ENCODE results near the gene ILF2.
A peak's percentile ranks its signal among the peaks of the same experiment; 100 is the strongest.

Gene ILF2

DNA sequence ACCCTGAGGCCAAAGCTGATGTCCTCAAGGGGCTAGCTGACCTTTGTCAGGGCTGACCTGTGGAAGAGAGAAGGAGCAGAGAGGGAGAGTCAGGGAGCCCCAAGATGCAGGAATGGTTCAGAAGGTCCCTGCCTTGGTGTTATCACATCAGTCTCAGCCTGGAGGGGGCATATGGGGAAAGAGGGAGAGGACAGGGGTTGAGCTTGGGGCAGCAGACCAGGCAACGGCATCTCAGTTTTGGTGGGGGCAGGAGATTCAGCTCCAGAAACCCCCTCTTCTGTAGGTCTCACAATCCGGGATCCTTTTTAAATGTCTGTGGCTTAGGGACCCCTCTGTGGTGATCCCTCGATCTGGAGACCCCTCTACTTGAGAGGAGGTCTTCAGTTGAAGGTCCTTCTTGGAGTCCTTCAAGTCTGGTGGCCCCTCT is 44.3 kb downstream of the ILF2 start:
- no peak for DNase-seq

DNA sequence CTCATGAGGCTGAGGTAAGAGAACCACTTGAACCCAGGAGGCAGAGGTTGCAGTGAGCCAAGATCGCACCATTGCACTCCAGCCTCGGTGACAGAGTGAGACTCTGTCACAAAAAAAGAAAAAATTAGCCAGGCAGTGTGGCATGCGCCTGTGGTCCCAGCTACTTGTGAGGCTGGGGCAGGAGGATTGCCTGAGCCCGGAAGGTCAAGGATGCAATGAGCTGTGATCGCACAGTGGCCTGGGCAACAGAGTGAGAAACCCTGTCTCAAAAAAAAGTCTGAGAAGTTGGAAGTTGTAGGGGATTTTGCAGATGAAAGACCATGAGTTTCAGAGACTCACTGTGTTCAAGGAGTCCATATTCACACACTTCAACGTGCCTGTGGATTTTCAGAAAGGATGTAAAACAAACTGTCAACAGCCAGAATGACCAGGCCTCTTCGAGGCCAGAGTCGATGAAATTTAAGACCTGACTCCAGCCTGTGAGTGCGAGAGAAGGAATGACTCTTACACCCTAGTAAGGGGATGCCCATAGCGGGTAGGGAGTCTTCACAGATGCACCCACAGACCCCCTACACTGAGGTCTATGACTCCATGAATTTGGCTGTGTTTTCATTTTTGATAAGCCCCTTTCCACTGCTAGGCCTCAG is 45.7 kb downstream of the ILF2 start:
- no peak for DNase-seq

DNA sequence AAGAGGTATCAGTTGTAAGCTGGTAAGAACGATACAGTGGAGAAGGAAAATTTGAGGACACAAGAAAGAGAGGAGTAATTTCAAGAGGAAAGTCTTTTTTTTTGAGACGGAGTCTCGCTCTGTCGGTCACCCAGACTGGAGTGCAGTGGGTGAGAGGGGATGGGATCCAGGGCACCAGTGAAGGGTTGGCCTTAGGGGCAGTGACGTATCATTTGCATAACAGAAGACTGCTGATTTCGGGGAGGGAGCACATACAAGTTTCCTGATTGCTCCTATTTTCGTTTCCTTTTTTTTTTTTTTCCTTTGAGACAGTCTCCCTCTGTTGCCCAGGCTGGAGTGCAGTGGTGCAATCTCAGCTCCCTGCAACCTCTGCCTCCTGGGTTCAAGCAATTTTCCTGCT is 47.7 kb downstream of the ILF2 start:
- no peak for DNase-seq

DNA sequence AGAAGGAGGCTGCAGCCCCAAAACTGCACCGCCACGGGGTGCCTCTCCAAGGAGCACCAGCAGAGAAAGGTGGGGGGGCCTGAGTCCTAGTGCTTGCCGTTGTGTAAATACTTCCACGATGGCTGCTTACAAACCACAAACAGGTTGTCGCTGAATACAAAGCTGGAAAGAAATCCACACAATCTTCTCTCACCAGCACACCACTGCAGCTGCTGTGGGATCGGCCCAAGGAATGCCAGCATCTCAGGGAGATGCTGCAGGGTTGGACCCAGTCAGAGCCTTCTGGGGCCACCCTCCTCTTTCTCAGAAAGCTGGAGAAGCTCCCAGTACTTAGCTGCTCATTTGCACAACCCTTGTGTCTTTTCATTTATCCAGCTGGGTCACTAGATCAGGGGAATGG is 51.6 kb downstream of the ILF2 start:
- no peak for DNase-seq

DNA sequence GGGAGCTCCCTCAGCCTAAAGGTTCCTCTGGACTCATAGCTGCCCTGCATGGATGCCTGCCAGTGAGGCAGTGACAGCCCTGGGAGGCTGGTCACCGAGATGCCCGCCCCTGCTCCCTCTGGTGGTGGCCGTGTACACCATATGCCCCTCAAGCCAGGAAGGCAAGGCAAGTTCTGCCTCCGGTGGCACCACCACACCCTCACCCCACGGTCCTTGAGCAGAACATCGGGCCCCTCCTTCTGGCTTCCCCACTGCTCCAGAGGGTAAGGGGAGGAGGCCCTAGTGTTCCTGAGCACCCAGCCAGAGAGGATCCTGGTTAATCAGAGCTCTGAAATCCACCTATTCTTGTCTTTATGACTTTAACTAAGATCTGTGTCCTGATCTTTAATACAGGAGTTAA is 53.1 kb downstream of the ILF2 start:
- DNase-seq = peak; percentile 60

DNA sequence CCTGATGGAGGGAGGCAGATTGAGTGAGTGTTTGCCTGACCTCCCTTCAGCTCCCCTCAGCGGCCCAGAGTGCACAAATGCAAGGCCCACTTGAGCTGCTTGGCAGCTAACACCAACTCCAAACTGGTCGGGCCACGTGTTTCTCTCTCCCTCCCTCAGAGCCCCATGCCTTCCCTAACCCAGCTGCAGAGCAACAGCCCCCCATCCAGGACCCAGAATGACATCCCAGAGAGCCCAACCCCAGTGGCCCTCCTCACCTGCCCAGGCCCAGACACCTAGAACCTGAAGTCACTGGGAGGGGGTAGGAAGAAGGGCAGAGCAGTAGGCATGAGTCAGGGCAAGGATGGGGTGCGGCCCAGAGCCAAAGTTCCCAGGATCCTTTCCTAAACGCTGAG is 53.9 kb downstream of the ILF2 start:
- DNase-seq = no peak

DNA sequence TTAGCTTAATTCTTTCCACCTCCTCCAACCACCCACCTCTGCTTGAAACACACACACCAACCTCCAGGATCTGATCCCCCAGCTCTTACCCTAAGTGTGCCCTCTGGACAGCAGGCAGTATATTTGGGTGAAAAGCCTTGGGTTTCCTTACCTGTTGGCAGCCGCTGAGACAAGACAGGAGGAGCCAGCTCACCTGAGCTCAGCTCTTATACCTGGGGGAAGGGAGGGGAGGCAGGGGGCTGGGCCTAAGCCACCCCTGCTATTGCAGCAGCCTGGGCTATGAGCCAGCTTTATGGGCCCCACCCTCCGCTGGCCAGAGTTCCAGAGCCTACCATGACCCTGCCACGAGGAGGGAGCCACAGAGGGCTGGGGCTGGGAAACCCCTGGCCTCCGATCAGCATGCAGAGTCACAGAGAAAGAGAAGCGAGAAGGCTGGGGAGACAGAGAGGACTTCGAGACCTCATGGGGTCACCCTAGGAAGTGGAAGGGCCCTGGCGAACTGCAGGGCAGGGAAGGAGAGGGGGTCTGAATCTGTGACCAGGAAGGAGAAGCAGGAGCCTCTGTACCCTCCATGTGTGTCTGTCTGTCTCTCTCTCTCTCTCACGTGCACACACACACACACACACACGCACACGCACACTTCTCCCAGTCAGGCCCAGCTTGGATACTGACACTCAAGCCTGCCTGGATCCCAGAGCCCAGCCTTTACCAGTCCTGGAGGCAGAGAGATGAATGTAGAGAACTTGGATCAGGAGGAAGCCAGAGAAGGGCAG is 54.5 kb downstream of the ILF2 start, which contains the start of gene S100A14:
Gene S100A14 (minus strand): TSS at position 182 of the 773 bp plus-strand sequence. CDS start 467 bp downstream, outside the sequence.
- DNase-seq = no peak

DNA sequence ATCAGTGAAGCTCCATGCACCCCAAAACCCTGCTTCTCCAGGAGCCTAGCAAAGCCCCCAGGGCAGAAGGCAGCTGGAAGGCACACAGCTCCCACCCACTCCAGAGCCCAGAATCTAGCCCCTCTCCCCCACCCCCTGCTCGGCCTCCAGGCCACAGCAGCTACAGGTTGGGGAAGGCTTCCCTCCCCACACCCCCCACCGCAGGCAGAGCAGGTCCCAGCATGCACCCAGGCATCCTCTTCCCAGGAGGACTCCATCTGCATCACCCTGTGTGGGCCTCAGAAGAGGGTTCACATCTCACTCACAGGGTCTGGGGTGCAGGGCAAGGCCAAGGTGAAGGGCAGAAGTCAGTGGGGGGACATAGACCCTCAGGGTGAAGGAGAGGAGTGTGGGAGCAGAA is 55.4 kb downstream of the ILF2 start:
- no peak for DNase-seq

DNA sequence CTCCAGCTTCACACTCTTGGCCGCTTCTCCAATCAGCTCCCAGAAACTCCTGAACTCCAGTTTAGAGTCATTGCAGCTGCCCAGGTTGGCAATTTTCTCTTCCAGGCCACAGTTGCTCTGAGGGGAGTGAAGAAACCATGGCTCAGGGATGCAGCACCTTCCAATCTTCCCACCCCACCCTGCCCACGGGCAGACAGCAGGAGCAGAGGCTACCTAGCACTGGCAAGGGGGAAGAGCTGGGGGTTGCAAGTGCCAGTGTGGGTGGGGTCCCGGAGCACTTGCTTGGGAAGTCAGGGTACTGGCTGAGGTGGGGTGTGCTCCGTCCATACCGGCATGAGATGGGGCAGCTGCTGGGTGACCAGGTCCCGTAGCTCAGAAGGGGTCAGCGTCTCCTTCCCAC is 55.9 kb downstream of the ILF2 start:
- no peak for DNase-seq

DNA sequence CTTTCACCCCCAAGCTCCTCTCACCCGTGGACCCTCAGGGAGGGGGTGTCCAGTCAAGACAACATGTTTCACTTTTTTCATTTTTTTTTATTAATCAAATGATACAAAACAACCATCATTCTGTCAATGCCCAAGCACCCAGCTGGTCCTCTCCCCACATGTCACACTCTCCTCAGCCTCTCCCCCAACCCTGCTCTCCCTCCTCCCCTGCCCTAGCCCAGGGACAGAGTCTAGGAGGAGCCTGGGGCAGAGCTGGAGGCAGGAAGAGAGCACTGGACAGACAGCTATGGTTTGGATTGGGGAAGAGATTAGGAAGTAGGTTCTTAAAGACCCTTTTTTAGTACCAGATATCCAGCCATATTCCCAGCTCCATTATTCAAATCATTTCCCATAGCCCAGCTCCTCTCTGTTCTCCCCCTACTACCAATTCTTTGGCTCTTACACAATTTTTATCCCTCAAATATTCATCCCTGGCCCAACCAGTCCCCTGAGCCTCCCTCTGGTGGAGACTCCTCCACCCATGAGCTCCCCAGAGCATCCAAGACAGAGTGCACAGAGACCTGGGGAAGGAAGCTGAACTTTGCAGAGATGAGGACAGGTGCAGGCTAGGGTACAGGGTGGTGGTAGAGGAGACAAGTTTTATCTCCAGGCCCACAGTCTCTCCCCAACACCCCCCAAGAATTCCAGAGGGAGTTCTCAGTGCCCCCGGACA is 56.4 kb downstream of the ILF2 start:
- DNase-seq = no peak

DNA sequence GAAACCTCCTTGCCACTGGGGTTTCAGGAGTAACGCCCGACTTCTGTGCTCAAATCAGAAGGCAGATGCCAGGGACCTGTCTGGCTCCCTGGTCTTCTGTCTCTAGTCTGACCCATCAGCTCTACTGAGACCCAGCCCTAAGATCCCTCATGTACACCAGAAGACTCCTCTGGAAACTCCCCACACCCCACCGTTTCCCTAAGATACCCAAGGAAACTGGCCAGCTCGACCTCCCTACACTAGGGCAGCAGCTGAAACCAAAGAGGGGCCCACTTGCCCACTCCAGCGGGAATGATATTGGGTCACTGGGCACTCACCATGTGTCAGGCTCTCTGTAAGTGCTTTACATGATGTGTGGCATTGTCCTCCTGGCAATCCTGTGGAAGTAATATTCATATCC is 57.4 kb downstream of the ILF2 start:
- no peak for DNase-seq

DNA sequence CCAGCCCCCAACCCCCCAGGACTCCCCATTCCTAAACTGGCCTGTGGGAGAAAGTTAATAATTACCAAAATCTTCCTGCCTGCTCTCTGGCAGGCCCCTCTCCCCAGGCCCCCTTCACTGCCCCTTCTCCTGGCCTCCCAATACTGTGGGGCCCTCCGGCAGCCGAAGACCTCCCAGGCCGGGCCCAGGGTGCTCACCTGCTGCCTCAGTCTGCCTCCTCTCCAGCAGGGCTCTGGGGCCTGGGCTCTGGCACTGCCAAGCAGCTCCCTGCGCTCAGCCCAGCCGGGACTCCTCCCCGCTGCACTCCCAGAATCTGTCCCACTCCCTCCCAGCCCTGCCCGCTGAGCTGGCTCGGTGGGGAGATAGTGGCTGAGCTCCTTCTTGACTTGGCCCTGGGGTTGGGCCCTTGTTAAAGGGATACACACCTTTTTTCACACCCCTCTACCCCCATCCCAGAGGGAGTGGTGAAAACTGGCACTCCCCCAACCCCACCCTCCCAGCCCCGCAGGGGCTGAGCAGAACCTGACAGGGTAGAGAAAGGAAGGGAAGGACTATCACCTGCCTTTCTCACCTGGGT is 58.0 kb downstream of the ILF2 start, which contains the start of gene S100A16:
Gene S100A16 (minus strand): TSS at position 383 of the 577 bp plus-strand sequence. CDS start 4,986 bp downstream, outside the sequence.
- DNase-seq = no peak

DNA sequence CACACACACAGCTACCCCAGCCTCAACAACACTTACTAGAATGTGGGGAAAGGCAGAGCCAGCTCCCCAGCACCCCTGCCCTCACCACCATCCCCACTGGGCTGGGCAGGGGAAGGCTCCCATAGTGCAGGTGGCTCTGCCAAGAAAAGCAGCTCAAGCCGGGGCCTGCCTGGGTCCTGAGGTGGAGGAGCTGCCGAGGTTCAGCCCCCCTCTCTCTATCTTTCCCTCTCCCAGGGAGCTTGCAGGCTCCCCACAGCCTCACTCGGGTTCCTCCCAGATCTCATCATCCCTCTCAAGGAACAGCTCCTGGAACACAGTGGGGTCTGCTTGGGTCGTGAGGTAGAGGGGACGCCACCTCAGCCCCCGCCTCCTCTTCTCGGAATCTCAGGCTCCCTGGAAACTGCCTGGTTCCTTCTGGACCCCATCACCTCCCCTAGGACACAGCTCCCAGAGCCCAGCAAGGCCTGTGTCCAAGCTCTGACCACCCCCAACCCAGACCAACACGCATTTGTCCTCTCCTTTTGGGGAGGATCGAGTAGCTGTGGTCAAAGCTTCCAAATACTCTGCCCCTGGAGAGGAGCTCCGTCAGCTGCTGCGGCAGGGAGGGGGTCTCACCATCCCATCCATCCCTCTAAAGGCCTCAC is 58.6 kb downstream of the ILF2 start:
- no peak for DNase-seq

Data from CD4-positive, alpha-beta T cell treated with Interferon gamma for 1 hour (primary cell).